LoVo (cell line): ENCODE measurements around the gene ATP10B.
"Not testable (repeated sequence)": the region's sequence is repeated elsewhere in the genome, so short reads cannot be mapped to it uniquely, and the experiment has no call there.

ENCODE experiments used
- DNase-seq: peaks from one replicate; pipeline ENCODE4 v3.0.0-alpha.2; 2016; ENCODE audit warnings: low spot score

Gene ATP10B

DNA sequence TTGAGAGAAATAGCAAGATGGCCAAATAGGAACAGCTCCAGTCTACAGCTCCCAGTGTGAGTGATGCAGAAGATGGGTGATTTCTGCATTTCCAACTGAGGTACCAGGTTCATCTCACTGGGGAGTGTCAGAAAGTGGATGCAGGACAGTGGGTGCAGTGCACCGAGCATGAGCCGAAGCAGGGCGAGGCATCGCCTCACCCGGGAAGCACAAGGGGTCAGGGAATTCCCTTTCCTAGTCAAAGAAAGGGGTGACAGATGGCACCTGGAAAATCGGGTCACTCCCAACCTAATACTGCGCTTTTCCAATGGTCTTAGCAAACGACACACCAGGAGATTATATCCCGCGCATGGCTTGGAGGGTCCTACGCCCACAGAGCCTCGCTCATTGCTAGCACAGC is 39.0 kb downstream of the ATP10B start:
- DNase-seq = not testable (repeated sequence)

DNA sequence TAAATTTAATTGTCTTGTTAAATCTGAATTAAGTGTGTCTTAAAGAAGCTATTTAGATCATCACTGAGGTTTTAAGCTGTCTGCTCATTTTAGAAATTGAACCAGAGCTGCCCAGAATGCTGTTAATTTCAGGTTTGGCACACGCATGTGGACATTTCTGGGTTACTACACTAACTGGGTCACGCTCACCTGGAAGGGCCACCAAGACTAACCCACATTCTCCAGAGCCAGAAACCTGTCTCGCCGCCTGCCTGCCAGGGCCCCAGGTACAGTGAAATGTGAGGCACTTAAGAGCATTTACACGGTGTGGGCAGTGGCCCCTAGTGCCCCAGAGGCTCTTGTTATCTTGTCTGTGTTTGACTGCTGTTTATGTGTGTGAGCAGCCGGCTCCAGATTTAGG is 46.6 kb downstream of the ATP10B start:
- DNase-seq = no peak

DNA sequence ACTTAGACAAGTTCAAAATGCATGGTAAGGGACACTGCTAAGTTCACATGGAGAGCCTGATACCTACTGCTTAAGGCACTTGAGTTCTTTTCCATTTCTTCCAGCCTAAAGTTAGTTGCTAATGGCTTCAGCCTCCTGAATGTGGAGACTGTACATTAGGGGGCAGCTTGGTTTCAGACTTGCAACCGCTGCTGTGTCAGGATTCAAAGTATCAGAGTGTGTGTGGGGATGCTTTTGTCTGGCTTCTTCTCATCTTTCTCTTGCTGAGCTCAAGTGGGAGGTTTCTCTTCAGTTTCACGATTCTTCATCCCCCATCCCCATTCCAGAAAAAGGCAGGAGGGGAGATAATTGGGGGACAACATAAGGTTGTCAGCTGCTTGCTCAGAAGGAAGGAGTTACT is 49.4 kb downstream of the ATP10B start:
- no peak for DNase-seq

DNA sequence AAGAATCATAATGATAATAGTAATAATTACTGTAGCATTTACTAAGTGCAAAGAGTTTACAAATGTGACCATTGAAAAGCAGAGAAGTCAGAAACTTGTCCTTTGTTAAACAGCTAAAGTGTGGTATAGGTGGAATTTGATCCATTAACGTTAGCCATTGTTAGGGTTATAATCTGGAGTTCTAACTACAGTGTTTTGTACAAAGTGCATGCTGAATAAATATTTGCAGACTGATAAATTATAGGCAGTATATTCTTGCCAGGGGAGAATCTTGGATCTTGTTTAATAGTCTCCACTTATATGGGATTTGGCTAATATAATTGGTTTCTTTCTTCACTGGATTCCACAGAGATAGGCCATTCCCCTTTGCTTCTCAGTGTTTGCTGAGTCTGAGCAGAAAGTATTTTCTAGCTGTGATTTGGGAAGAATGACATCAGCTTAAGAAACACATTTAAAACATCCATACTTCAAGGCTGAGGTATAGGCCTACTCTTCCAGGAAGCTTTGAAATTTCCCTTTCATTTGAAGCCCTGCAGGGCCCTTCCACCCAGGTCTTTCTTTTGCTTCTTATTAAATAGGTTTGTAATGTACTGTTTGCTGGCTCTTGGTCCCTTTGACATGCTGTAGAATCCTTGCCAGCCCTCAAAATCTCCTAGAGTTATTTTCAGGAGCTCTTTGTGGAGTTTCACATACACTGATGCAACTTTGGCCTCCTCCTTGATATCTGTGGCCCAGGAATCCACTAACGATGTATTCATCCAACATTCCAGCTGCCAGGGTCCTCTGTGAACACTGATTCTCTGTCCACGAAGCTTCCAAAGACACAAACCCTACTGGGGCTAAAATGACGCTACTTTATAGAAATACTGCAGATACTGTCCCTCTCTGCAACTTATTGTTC is 51.4 kb downstream of the ATP10B start:
- no peak for DNase-seq

DNA sequence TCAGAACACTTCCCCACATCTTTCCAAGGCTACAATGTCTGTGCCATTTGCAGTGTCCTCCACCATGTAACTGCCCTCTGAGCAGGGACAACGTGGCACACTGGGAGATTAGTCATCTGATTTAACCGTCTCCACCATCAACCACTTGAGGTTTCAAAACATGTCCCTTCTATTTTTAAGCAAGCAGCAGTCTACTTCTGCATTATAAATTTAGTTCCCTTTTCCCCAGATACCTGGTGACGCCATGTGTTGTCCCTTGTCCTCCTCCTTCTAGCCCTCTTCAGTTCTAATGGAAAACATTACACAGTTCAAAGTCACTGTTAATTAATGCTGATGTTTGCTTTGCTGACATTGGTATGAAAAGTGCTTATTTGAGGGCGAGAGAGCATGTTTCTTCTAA is 52.8 kb downstream of the ATP10B start:
- DNase-seq = no peak

DNA sequence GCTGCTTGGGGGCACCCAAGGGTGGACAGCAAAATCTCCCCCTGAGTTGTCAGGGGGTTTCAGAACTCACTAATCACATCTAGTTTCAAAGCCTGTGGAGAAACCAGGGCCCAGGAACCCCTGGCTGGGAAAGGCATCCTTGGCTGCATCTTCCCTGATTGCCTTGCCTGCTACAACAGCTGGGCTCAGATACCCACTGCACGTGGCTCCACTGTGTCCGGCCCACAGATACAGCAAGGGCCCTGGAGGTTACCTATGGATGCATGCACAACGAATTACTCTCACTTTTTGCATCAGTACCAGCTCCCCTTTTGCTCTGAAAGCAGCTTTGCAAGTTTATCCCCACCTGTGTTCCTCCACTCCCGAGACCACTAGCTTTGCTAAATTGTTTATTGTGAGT is 55.0 kb downstream of the ATP10B start:
- no peak for DNase-seq

DNA sequence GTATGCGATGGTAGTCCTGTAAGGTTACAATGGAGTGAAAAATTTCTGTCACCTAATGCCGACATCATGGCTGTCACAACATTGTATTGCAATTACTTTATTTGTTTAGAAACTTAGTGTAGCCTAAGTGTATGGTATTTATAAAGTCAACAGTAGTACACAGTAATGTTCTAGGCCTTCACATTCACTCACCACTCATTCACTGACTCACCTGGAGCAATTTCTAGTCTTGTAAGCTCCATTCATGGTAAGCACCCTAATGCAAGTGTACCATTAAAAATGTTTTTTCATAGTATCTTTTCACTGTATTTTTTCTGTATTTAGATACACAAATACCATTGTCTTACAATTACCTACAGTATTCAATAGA is 58.5 kb downstream of the ATP10B start:
- DNase-seq = no peak

DNA sequence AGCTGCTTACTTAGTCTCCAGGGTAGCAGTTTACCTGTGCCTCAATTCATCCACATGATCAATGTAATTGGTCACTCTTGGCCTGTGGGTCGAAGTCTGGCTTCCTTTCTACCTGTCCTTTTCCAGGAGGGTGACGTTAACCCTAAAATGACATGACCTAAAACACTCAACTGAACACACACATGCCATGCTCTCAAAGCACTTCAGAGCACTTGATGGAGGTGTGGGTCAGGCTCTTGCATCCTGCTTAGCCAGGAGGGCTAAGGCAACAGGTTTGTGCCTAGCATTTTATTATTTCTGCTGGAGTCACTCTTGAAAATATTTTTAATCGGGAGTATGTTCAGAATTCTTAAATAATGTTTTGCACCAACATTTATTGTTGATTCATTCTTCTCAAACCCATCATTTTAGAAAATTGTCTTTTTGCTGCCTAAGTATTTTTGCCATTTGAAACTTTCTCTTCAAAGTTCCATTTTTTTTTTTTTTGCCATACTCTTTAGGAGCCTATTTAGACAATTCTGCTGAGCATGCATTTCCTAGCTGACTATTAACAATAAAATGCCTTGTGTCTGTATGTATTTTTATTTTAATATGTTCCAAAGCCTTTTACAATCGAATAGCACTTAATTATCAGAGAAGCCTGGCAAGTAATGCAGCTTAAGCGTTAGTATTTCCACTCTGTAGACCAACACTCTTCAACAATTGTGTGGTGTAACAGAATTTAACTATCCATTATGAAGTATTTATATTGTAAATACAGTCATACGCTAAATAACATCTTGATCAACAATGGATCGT is 59.1 kb downstream of the ATP10B start:
- DNase-seq = no peak

DNA sequence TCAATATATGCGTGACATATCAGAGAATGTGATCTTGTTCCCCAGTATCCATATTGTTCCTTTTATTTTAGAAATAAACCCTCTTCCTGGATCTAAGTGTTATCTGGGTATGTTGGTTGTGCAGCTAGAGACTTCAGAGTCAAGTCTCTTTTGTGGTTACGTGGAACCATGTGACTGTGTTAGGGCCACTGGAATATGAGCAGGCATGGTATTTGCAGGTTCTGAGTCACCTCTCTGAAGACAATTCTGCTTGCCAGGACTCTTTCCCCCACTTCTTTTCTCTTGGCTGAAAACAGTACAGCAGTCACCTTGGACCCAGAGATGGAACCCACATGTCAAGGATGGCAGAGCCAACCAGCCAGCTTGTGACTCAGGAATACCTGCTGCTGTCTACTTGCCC is 59.7 kb downstream of the ATP10B start:
- no peak for DNase-seq

DNA sequence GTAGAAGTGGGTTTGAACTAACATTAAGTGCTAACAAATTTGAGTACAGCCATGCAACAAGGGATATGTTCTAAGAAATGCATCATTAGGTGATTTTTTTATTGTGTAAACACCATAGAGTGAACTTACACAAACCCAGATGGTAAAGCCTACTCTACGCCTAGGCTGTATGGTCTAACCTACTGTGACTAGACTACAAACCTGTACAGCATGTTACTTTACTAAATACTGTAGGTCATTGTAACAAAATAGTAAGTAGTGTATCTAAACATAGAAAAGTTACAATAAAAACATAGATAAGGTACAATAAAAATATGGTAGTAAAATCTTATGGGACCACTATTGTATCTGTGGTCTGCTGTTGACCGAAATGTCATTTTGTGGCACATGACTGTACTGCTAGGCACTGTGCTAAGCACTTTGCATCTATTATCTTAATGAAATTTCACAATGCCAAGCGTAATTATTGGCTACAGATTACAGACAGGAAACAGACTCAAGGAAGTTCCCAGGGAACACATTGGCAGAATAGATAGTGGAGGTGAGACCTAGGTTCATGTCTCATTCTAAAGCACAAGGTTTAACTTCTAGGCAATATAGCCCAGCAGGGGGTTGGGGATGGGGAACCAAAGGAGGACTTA is 62.7 kb downstream of the ATP10B start:
- DNase-seq = no peak

DNA sequence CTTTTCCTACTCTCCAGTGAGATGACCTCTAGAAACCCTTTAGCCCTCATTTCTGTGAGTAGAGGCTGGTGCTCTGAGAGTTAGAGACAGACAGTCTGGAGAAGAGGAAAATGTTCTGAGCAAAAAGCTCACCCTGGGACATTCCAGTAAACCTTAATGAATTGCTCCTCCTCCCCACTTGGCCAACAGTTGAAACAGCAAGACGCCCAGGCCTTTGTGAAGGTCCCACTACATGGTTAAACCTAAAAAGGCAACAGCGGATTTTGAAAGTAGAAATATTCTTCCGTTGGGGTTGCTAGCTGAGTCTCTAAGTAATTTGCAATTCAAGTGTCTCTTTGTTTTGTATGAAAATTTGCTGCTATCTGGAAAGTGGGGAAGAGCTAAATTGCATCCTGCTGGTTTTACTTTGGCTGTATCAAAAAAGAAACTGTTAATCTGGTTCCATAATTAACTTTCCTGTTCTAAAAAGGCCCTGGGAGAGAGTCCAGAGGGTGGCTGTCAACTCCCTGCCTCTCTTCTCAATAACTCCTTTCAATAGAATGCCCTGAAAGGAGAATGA is 63.8 kb downstream of the ATP10B start:
- no peak for DNase-seq

DNA sequence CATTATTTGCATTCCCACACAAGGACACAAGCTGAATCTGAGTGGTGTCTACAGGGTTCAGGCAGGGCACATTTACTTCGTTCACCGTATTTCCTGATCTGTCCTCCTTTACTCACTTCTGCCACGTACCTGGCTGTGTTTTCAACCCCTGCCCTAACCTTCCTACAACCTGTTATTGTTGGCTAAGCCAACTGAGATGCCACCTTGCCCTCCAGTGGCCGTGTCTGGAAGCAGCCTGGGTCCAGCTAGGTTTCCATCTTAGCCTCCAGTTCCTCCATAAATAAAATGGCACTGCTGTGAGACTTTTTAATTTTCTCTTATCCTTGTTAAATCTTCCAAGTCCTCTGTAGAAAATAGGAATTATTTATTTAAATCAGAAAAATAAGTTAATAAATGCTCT is 64.8 kb downstream of the ATP10B start:
- DNase-seq = peak; percentile 68

DNA sequence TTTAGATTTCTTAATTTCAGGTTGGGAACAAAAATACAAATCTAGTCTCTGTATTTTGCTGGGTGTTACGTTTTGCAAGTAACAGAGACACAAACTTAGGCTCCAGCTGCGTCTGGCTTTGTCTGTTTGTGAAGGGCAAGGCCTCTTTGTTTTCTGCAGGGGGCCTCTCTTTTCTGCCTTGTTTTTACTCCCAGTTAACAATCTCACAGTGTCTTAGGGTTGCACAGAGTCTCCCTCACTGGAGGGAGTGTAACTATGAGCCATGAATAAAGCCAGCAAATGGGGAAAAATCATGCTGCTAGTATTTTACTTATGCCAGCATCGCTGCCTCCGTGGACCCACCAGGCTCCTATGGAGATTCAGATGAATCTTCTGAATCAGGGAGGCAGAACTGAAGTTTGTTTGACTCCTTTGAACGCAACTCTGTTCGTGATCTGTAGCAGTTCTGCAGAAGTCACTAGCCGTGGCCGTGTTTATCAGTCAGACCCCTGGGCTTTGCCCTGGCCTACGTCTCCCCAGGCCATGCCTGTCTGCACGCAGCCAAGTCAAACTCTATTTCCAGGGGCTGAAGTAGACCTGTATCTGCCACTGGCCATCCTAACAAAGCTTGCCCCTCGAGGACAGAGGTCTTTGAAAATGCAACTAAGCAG is 77.2 kb downstream of the ATP10B start:
- no peak for DNase-seq

DNA sequence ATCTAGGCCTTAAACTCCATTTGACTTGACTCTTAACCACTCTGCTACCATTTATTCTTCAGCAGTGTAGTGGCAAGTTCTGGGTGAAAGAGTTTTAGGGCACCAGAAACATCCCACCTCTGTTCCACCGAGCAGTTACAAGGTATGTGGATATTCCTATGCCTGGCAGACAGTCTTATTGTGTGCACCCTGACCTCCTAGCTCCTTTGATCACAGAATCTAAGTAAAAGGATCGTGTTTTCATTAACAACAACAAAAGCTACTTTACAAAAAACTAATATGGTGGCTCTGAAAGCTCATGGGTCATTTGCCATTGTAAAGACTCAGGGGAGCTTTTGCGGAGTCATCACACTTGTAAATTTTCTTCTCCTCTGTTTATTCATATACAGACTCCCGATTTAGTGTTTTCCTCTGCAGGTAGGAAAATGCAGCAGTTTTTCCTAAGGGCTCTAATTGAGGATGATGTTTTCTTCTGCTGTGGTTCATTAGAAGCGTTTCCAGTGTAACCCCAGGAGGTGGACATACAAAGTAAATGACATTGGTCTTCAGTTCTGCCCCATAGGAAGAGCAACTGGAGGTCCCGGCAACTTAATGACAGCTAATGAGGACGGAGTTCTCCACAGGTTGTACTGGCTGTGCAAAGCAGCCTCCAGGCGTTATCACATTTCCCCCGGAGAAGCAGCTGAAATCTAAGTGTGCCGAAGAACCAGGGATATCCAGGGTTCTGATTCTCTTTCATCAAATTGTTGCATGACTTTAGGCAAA is 78.2 kb downstream of the ATP10B start:
- no peak for DNase-seq

DNA sequence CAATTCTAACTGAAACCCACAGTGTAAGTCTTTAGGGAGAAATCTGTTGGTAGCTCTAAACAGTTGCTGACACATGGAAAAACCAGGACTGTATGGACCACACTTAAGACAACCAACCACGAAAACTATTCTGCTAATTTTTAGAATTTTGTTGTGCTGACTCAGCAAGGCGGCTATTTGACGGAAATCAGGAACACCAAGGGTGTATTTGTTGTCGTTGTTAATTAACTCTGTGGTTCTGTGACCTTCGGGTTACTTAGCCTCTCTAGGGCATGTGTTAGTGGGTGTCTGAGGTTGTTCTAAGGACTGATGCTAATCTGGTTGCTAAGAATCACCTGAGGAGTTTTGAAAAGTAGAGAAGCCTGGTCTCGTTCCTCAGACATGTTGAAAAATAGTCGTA is 79.2 kb downstream of the ATP10B start:
- DNase-seq = no peak

DNA sequence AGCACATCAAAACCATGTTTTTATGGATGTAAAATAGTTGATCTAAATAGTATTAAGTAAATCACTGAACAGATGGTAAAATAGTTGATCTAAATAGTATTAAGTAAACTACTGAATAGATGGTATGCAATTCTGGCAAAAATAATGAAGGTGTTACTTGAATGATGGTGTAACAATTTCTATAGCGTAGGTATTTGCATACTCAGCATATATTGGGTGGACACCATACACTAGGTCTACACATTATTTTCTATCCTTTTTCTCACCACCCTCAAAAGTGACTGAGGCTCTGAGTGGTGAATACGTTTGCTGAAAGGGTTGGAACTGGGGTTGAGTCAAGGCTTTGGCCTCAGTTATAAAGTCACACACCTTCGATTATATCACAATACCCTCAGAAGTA is 81.3 kb downstream of the ATP10B start:
- DNase-seq = no peak

DNA sequence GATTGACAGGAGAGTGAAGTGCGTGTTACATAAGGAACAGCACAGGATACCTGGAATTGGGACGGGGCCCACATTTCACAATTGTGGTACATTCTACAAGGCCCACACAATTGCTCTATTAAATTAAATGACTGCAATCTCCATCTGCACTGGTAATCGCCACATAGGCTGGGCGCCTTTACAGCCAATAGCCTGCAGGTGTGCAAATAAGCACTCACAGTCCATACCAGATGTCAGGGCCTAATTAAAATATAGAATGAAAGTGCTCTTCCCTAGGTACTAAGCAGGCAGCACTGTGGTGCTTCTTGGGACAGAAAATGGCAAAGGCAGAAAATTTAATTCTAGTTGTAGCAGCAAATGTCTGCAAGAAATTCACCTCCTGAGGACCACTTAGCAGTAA is 82.7 kb downstream of the ATP10B start:
- no peak for DNase-seq

DNA sequence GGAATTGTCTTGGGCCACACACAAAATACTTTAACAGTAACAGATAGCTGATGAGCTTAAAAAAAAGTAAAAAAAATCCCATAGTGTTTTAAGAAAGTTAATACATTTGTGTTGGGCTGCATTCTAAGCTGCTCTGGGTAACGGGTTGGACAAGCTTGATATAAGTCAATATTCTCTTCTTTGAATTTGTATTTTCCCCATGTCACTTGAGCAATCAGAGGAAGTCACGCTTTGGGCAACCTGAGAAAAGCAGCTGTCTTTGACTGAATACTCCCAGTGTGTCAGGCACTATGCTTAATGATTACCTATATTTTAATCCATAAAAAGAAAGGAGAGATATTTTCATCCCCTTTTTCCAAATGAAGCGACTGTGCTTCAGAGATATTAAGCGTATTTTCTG is 84.9 kb downstream of the ATP10B start:
- DNase-seq = no peak

DNA sequence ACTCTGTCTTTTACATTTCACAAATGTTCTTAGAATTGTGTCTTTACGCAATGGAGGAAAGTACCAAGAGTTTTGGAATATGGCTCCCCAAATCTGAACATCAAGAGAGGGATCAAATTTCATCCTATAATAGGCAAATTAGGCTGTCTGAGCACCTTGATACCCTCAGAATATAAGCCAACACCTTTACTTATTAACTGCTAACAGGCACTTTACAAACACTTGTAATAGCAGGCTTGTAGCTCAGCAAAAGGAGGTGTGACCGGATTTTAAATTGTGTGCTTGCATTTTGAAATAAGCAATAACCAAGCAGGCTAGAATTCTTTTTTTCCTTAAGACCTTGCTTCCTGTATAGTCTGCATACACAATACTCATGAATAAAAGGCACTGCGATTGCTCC is 92.0 kb downstream of the ATP10B start:
- DNase-seq = no peak

DNA sequence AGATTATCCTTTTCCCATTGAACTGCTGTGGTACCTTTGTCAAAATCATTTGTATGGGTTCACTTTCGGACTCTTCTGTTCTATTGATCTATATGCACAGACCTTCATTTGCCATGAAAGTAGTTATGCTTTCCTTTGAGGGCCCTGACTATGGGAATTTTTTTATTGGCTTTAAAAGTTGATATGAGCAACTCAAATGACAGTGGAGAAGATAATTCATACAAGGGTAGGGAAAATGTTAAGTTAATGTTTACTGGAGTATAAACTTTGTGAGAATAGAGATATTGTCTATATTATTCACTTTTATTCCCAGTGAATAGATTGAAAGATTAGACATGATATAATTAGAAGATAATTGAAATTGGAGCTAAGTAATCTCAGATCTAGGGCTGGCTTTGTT is 94.8 kb downstream of the ATP10B start:
- no peak for DNase-seq

DNA sequence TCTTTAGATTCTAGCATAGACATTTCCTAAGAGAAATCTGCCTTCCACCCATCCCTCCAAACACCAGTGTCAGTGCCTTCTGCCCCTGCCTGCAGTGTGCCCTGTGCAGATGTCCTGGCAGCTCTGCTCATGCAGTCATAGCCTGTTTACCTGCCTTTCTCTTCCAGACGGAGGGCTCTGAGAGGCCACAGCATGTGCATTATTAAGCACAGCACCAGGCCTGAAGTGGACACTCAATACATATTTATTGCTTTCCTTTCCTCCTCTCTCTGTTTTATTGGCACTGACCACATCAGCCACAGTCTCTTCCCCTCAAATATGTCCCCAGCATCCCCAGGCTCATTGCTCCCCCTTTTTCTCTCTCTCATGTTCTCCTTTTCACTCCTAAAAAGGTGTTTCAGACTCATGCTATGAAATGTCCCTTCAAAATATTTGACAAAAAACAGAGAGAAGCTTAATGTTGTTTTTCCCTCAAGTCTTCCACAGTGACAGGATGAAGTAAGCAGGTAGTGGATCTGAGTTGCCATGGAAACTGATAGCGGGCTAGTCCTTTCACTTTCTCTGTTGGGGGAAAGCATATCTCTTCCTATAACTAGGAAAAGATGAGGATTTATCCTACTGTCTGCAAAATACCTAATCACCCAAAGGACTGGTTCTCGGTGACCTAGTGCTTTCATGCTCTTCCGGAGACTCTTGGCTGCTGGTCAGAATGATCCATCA is 100.9 kb downstream of the ATP10B start:
- DNase-seq = no peak
